ENCODE measurements around the gene HP. TPM values are rescaled to one million over a fixed set of nuclear protein-coding genes. Genes with fewer than 3 reads are reported as not detected.

Gene HP
- total and polyA plus RNA-seq, 2 experiments from 2014 or later: 430 to 719 TPM

GRCh38 chr16:72021043-72021442 is 33.3 kb upstream of the HP start:
- no peak for DNase-seq (ENCODE audit: low spot score)
- no peaks in the 10 kb centered on the region for H3K36me3 ChIP-seq (replicated peaks; ENCODE audit: insufficient read depth, low read depth)
- H2AFZ ChIP-seq: no peak overlapping the region
- no peak overlapping the region for H3K27ac ChIP-seq
- no peaks in the 10 kb centered on the region for H3K9me3 ChIP-seq (ENCODE audit: low read depth)
- H3K79me2 ChIP-seq: no peaks in the 10 kb centered on the region
- no peaks in the 10 kb centered on the region for H3K9me2 ChIP-seq (replicated peaks; ENCODE audit: insufficient read depth)
- no peaks in the 10 kb centered on the region for H4K20me1 ChIP-seq (ENCODE audit: insufficient read depth, poor library complexity, severe bottlenecking)
- H3K4me1 ChIP-seq (ENCODE audit: insufficient read depth): no peaks in the 10 kb centered on the region
- H3K27me3 ChIP-seq: no peaks in the 10 kb centered on the region
- WGBS (ENCODE audit: low lambda C conversion rate, missing lambda C conversion rate): 79% methylated on average over 15 of the region's 15 CpGs
- H3K4me3 ChIP-seq: no peak overlapping the region
- TF ChIP-seq EZH2phosphoT487 (IDR thresholded peaks at IDR 0.05; ENCODE audit: low read depth, severe bottlenecking, unreplicated experiment) (no peak), CTCF (IDR thresholded peaks at IDR 0.05; ENCODE audit: poor library complexity) (peak; percentile 14)
- H3K4me2 ChIP-seq: no peak overlapping the region

- Histone ChIP-seq H3K9me3 (ENCODE audit: low read depth) (no peaks in the 10 kb centered on the region), H3K9me2 (replicated peaks; ENCODE audit: insufficient read depth) (no peaks in the 10 kb centered on the region), H3K4me2 (no peak overlapping the region), H4K20me1 (ENCODE audit: insufficient read depth, poor library complexity, severe bottlenecking) (no peaks in the 10 kb centered on the region), H3K79me2 (no peaks in the 10 kb centered on the region), H3K27me3 (no peaks in the 10 kb centered on the region), H2AFZ (no peak overlapping the region), H3K36me3 (replicated peaks; ENCODE audit: insufficient read depth, low read depth) (no peaks in the 10 kb centered on the region), H3K27ac (no peak overlapping the region), H3K4me3 (no peak overlapping the region), H3K4me1 (ENCODE audit: insufficient read depth) (no peaks in the 10 kb centered on the region)
- TF ChIP-seq EZH2 (IDR thresholded peaks at IDR 0.05; ENCODE audit: borderline replicate concordance) (no peak), CTCF (IDR thresholded peaks at IDR 0.05; ENCODE audit: poor library complexity) (no peak), EZH2phosphoT487 (IDR thresholded peaks at IDR 0.05; ENCODE audit: low read depth, severe bottlenecking, unreplicated experiment) (no peak)
- 93% methylated on average over 13 of the region's 13 CpGs for WGBS (ENCODE audit: low lambda C conversion rate, missing lambda C conversion rate)
- no peak for DNase-seq (ENCODE audit: low spot score)
Observed at GRCh38 chr16:72022127-72022526, 32.2 kb upstream of the HP start.

GRCh38 chr16:72023962-72024361 is 30.3 kb upstream of the HP start:
- no peaks in the 10 kb centered on the region for H3K9me2 ChIP-seq (replicated peaks; ENCODE audit: insufficient read depth)
- no peaks in the 10 kb centered on the region for H3K36me3 ChIP-seq (replicated peaks; ENCODE audit: insufficient read depth, low read depth)
- H3K4me2 ChIP-seq: no peak overlapping the region
- H3K4me3 ChIP-seq: no peak overlapping the region
- no peaks in the 10 kb centered on the region for H3K79me2 ChIP-seq
- H3K27ac ChIP-seq: no peak overlapping the region
- H3K4me1 ChIP-seq (ENCODE audit: insufficient read depth): no peaks in the 10 kb centered on the region
- no peak for DNase-seq (ENCODE audit: low spot score)
- no peaks in the 10 kb centered on the region for H3K9me3 ChIP-seq (ENCODE audit: low read depth)
- 89% methylated on average over 10 of the region's 10 CpGs for WGBS (ENCODE audit: low lambda C conversion rate, missing lambda C conversion rate)
- no peaks in the 10 kb centered on the region for H3K27me3 ChIP-seq
- no peaks in the 10 kb centered on the region for H4K20me1 ChIP-seq (ENCODE audit: insufficient read depth, poor library complexity, severe bottlenecking)
- TF ChIP-seq CTCF (IDR thresholded peaks at IDR 0.05; ENCODE audit: poor library complexity) (no peak), EZH2phosphoT487 (IDR thresholded peaks at IDR 0.05; ENCODE audit: low read depth, severe bottlenecking, unreplicated experiment) (no peak), EZH2 (IDR thresholded peaks at IDR 0.05; ENCODE audit: borderline replicate concordance) (no peak)
- H2AFZ ChIP-seq: no peak overlapping the region

GRCh38 chr16:72024862-72025382 is 29.4 kb upstream of the HP start:
- H3K9me3 ChIP-seq (ENCODE audit: low read depth): no peaks in the 10 kb centered on the region
- no peak overlapping the region for H2AFZ ChIP-seq
- no peak overlapping the region for H3K4me2 ChIP-seq
- no peaks in the 10 kb centered on the region for H3K27me3 ChIP-seq
- no peak overlapping the region for H3K4me3 ChIP-seq
- no peaks in the 10 kb centered on the region for H3K79me2 ChIP-seq
- H3K9me2 ChIP-seq (replicated peaks; ENCODE audit: insufficient read depth): no peaks in the 10 kb centered on the region
- no peaks in the 10 kb centered on the region for H3K36me3 ChIP-seq (replicated peaks; ENCODE audit: insufficient read depth, low read depth)
- 77% methylated on average over 6 of the region's 6 CpGs for WGBS (ENCODE audit: low lambda C conversion rate, missing lambda C conversion rate)
- no peak for TF ChIP-seq EZH2 (IDR thresholded peaks at IDR 0.05; ENCODE audit: borderline replicate concordance)
- no peak for TF ChIP-seq EZH2phosphoT487 (IDR thresholded peaks at IDR 0.05; ENCODE audit: low read depth, severe bottlenecking, unreplicated experiment)
- no peak for TF ChIP-seq CTCF (IDR thresholded peaks at IDR 0.05; ENCODE audit: poor library complexity)
- no peak overlapping the region for H3K27ac ChIP-seq
- no peaks in the 10 kb centered on the region for H3K4me1 ChIP-seq (ENCODE audit: insufficient read depth)
- no peak for DNase-seq (ENCODE audit: low spot score)
- H4K20me1 ChIP-seq (ENCODE audit: insufficient read depth, poor library complexity, severe bottlenecking): no peaks in the 10 kb centered on the region
